Measurements from ENCODE around the gene RGL4.

- no peak for TF ChIP-seq EZH2 (IDR thresholded peaks at IDR 0.05; ENCODE audit: low read depth)
- TF ChIP-seq, protein P1, sequence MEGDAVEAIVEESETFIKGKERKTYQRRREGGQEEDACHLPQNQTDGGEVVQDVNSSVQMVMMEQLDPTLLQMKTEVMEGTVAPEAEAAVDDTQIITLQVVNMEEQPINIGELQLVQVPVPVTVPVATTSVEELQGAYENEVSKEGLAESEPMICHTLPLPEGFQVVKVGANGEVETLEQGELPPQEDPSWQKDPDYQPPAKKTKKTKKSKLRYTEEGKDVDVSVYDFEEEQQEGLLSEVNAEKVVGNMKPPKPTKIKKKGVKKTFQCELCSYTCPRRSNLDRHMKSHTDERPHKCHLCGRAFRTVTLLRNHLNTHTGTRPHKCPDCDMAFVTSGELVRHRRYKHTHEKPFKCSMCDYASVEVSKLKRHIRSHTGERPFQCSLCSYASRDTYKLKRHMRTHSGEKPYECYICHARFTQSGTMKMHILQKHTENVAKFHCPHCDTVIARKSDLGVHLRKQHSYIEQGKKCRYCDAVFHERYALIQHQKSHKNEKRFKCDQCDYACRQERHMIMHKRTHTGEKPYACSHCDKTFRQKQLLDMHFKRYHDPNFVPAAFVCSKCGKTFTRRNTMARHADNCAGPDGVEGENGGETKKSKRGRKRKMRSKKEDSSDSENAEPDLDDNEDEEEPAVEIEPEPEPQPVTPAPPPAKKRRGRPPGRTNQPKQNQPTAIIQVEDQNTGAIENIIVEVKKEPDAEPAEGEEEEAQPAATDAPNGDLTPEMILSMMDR (conservative IDR thresholded peaks at IDR 0.05) = no peak
These were observed 13.2 kb downstream of the RGL4 start for GRCh38 chr22:23704062-23704461.
